H1 (cell line): ENCODE results near the gene ASTN2. TPM values are rescaled to one million over a fixed set of nuclear protein-coding genes. Genes with fewer than 3 reads are reported as not detected.

Source experiments
- CHD7 ChIP-seq: fragments of 300-600 bp; sonication (generic); IDR thresholded peaks from 2 replicates; pipeline ENCODE4 v1.7.1; 2012; ENCODE audit warnings: low read length, moderate library complexity, mild to moderate bottlenecking, inconsistent platforms; ENCODE audit not compliant: insufficient replicate concordance
- CREB1 ChIP-seq: IDR thresholded peaks from 2 replicates; pipeline ENCODE4 v1.6.1; 2012; ENCODE audit warnings: inconsistent platforms
- CTBP2 ChIP-seq: IDR thresholded peaks from 2 replicates; pipeline ENCODE4 v1.7.0; 2011; ENCODE audit warnings: borderline replicate concordance, mild to moderate bottlenecking, moderate library complexity, mixed read lengths, low read length; ENCODE audit not compliant: insufficient read depth, insufficient read length
- JUN ChIP-seq: IDR thresholded peaks from 2 replicates; pipeline ENCODE4 v1.6.1; 2011; ENCODE audit warnings: low read depth, mild to moderate bottlenecking, improper control_type of control experiment, low read length
- SUZ12 ChIP-seq: fragments of 200-600 bp; sonication (generic); IDR thresholded peaks from 2 replicates; pipeline ENCODE4 v1.6.1; 2012; ENCODE audit warnings: mild to moderate bottlenecking, inconsistent platforms, low read length, moderate library complexity, mixed read lengths
- polyA plus RNA-seq, 7 experiments: library from polyadenylated mRNA; depleted of rRNA in 3 of 7; stranded (reverse) in 5 of 7; unstranded in 2 of 7; fragments of >200 nt in 5 of 7; fragments of 200-250 nt in 2 of 7; gene quantifications; 1 replicate in 5 of 7; 2 replicates in 1 of 7; 4 replicates in 1 of 7; pipeline versions ENCODE4 v1.2.1 to v1.2.3, GENCODE V29; 2011 to 2013; ENCODE audit warnings: missing spikeins in 2 of 7, mixed read lengths in 2 of 7
- total RNA-seq: library from RNA; stranded (reverse); fragmentation: NEBNext Ultra II Directional; extraction: Animal tissue kit (Norgen Biotek cat#: 25700); gene quantifications from 2 replicates; pipeline ENCODE4 v1.2.1, GENCODE V29; 2021

The ASTN2 gene
- total and polyA plus RNA-seq, 2 of the 8 experiments (the other 6 are each of a cell fraction or from before 2014, with no cell fraction given) = 8.2 to 13.7 TPM

- TF ChIP-seq CHD7 (no peak), CREB1 (no peak), CTBP2 (no peak), JUN (no peak), SUZ12 (no peak)
- TF ChIP-seq, all 59 proteins: peak for 0
Observed at GRCh38 chr9:116929621-116930020, 485.2 kb downstream of the ASTN2 start (continued).
